Body of pancreas (tissue), 4 donors: Measurements from ENCODE around the gene ACE.

Experiments used
- CTCF ChIP-seq, 7 experiments: fragments of 450-650 bp in 4 of 7; fragments of 200-600 bp in 3 of 7; sonication (generic) in 3 of 7; IDR thresholded peaks; one replicate each; pipeline ENCODE4 v1.5.1; 2016 to 2019; ENCODE audit warnings: antibody characterized with exemption in 7 of 7
- POLR2A ChIP-seq, 3 donors: fragments of 450-650 bp; IDR thresholded peaks; one replicate each; pipeline ENCODE4 v1.6.1; 2016; ENCODE audit warnings: antibody characterized with exemption in 3 of 3, mild to moderate bottlenecking in 2 of 3

GRCh38 chr17:63445065-63445464 is 31.8 kb upstream of the ACE start:
- TF ChIP-seq CTCF (IDR thresholded peaks at IDR 0.05), result no peak
- TF ChIP-seq POLR2A (IDR thresholded peaks at IDR 0.05), result no peak
